Neuron (in vitro differentiated cells): Measurements from ENCODE around the gene FAM234A.
"Not testable (repeated sequence)": the region's sequence is repeated elsewhere in the genome, so short reads cannot be mapped to it uniquely, and the experiment has no call there.

Source experiments
- H2AFZ ChIP-seq: one replicate; pipeline ENCODE4 v1.6.1; 2013; ENCODE audit warnings: low read depth, mild to moderate bottlenecking, inconsistent platforms, low read length, moderate library complexity
- H3K27me3 ChIP-seq: one replicate; pipeline ENCODE4 v1.6.1; 2013; ENCODE audit warnings: low read length; ENCODE audit not compliant: insufficient read depth
- H3K36me3 ChIP-seq: one replicate; pipeline ENCODE4 v1.6.1; 2013; ENCODE audit warnings: low read length; ENCODE audit not compliant: insufficient read depth
- H3K4me1 ChIP-seq: one replicate; pipeline ENCODE4 v1.6.1; 2013; ENCODE audit warnings: low read length; ENCODE audit not compliant: insufficient read depth
- H3K4me3 ChIP-seq: 2 replicates; pipeline ENCODE4 v1.5.1; 2013; ENCODE audit warnings: mild to moderate bottlenecking, low read length, moderate library complexity
- H3K9me3 ChIP-seq: one replicate; pipeline ENCODE4 v1.6.1; 2013; ENCODE audit warnings: low read length

FAM234A gene

GRCh38 chr16:263182-263774 lies 28.7 kb downstream of the FAM234A start:
- H3K4me3 ChIP-seq = no peak overlapping the region
- no peak overlapping the region for H2AFZ ChIP-seq
- H3K4me1 ChIP-seq = no peaks in the 10 kb centered on the region
- no peaks in the 10 kb centered on the region for H3K9me3 ChIP-seq
- peaks cover 63% of the 10 kb centered on the region for H3K36me3 ChIP-seq
- H3K27me3 ChIP-seq = no peaks in the 10 kb centered on the region

- H3K9me3 ChIP-seq = no peaks in the 10 kb centered on the region
- H3K36me3 ChIP-seq = peaks cover 63% of the 10 kb centered on the region
- H3K4me1 ChIP-seq = no peaks in the 10 kb centered on the region
- H3K4me3 ChIP-seq = no peak overlapping the region
- H3K27me3 ChIP-seq = no peaks in the 10 kb centered on the region
- H2AFZ ChIP-seq = no peak overlapping the region
Measured at GRCh38 chr16:263944-264343, 29.3 kb downstream of the FAM234A start.

GRCh38 chr16:264440-264951 lies 29.9 kb downstream of the FAM234A start:
- no peaks in the 10 kb centered on the region for H3K27me3 ChIP-seq
- H3K4me3 ChIP-seq = no peak overlapping the region
- H2AFZ ChIP-seq = no peak overlapping the region
- peaks cover 57% of the 10 kb centered on the region for H3K36me3 ChIP-seq
- H3K9me3 ChIP-seq = no peaks in the 10 kb centered on the region
- no peaks in the 10 kb centered on the region for H3K4me1 ChIP-seq

- no peaks in the 10 kb centered on the region for H3K4me1 ChIP-seq
- H3K36me3 ChIP-seq = peaks cover 51% of the 10 kb centered on the region
- no peak overlapping the region for H2AFZ ChIP-seq
- H3K9me3 ChIP-seq = no peaks in the 10 kb centered on the region
- H3K4me3 ChIP-seq = no peak overlapping the region
- no peaks in the 10 kb centered on the region for H3K27me3 ChIP-seq
Measured at GRCh38 chr16:265002-265529, 30.4 kb downstream of the FAM234A start.

- Histone ChIP-seq H3K36me3 (peaks cover 45% of the 10 kb centered on the region), H2AFZ (no peak overlapping the region), H3K4me3 (no peak overlapping the region), H3K4me1 (no peaks in the 10 kb centered on the region), H3K27me3 (no peaks in the 10 kb centered on the region), H3K9me3 (no peaks in the 10 kb centered on the region)
Measured at GRCh38 chr16:265711-266110, 31.1 kb downstream of the FAM234A start.

- Histone ChIP-seq H2AFZ (no peak overlapping the region), H3K4me3 (no peak overlapping the region), H3K4me1 (no peaks in the 10 kb centered on the region), H3K36me3 (peaks cover 37% of the 10 kb centered on the region), H3K27me3 (no peaks in the 10 kb centered on the region), H3K9me3 (no peaks in the 10 kb centered on the region)
Measured at GRCh38 chr16:266258-267164, 31.9 kb downstream of the FAM234A start.

GRCh38 chr16:267562-267961 lies 32.9 kb downstream of the FAM234A start:
- peaks cover 27% of the 10 kb centered on the region for H3K36me3 ChIP-seq
- not testable (repeated sequence) for H3K27me3 ChIP-seq, H3K4me1 ChIP-seq, H2AFZ ChIP-seq, H3K4me3 ChIP-seq, H3K9me3 ChIP-seq

- no peak overlapping the region for H2AFZ ChIP-seq
- H3K4me3 ChIP-seq = no peak overlapping the region
- H3K27me3 ChIP-seq = no peaks in the 10 kb centered on the region
- H3K36me3 ChIP-seq = peaks cover 24% of the 10 kb centered on the region
- no peaks in the 10 kb centered on the region for H3K9me3 ChIP-seq
- no peaks in the 10 kb centered on the region for H3K4me1 ChIP-seq
Measured at GRCh38 chr16:268141-269053, 33.8 kb downstream of the FAM234A start.

- Histone ChIP-seq H3K4me3 (no peak overlapping the region), H3K27me3 (peaks cover 3% of the 10 kb centered on the region), H3K9me3 (no peaks in the 10 kb centered on the region), H3K4me1 (no peaks in the 10 kb centered on the region), H2AFZ (no peak overlapping the region), H3K36me3 (peaks cover 15% of the 10 kb centered on the region)
Measured at GRCh38 chr16:269061-269796, 34.6 kb downstream of the FAM234A start.

- H3K27me3 ChIP-seq = peaks cover 13% of the 10 kb centered on the region
- no peaks in the 10 kb centered on the region for H3K9me3 ChIP-seq
- no peak overlapping the region for H3K4me3 ChIP-seq
- H2AFZ ChIP-seq = no peak overlapping the region
- H3K36me3 ChIP-seq = peaks cover 2% of the 10 kb centered on the region
- peaks cover 4% of the 10 kb centered on the region for H3K4me1 ChIP-seq
Measured at GRCh38 chr16:270381-271255, 36.0 kb downstream of the FAM234A start.

- Histone ChIP-seq H3K4me3 (no peak overlapping the region), H3K4me1 (peaks cover 4% of the 10 kb centered on the region), H3K36me3 (no peaks in the 10 kb centered on the region)
Measured at GRCh38 chr16:272633-273546, 38.3 kb downstream of the FAM234A start.

More at GRCh38 chr16:272633-273546, 38.3 kb downstream of the FAM234A start:
- Histone ChIP-seq H2AFZ (no peak overlapping the region), H3K9me3 (no peaks in the 10 kb centered on the region), H3K27me3 (peaks cover 21% of the 10 kb centered on the region)
